H1 (cell line): Measurements from ENCODE around the gene SFRP5. TPM values are rescaled to one million over a fixed set of nuclear protein-coding genes. Genes with fewer than 3 reads are reported as not detected.

Experiments used
- FOSL1 ChIP-seq: IDR thresholded peaks from 2 replicates; pipeline ENCODE4 v1.6.1; 2011; ENCODE audit warnings: mild to moderate bottlenecking, low read depth, low read length, moderate library complexity; ENCODE audit not compliant: insufficient read depth
- POLR2AphosphoS5 ChIP-seq: IDR thresholded peaks from 2 replicates; pipeline ENCODE4 v1.6.1; 2011; ENCODE audit warnings: low read depth, low read length
- polyA plus RNA-seq, 7 experiments: library from polyadenylated mRNA; depleted of rRNA in 3 of 7; stranded (reverse) in 5 of 7; unstranded in 2 of 7; fragments of >200 nt in 5 of 7; fragments of 200-250 nt in 2 of 7; gene quantifications; 1 replicate in 5 of 7; 2 replicates in 1 of 7; 4 replicates in 1 of 7; pipeline versions ENCODE4 v1.2.1 to v1.2.3, GENCODE V29; 2011 to 2013; ENCODE audit warnings: missing spikeins in 2 of 7, mixed read lengths in 2 of 7
- total RNA-seq: library from RNA; stranded (reverse); fragmentation: NEBNext Ultra II Directional; extraction: Animal tissue kit (Norgen Biotek cat#: 25700); gene quantifications from 2 replicates; pipeline ENCODE4 v1.2.1, GENCODE V29; 2021

Gene SFRP5
- total and polyA plus RNA-seq, 2 of the 8 experiments (the other 6 are each of a cell fraction or from before 2014, with no cell fraction given), result 3.9 to 5.9 TPM

- TF ChIP-seq FOSL1, result no peak
- TF ChIP-seq POLR2AphosphoS5, result no peak
These were observed 47.4 kb downstream of the SFRP5 start (continued) for GRCh38 chr10:97724341-97724941.
